Measurements from ENCODE around the gene DYDC2. TPM values are rescaled to one million over a fixed set of nuclear protein-coding genes. Genes with fewer than 3 reads are reported as not detected.
"Not testable (repeated sequence)": the region's sequence is repeated elsewhere in the genome, so short reads cannot be mapped to it uniquely, and the experiment has no call there.

The DYDC2 gene
- total RNA-seq, 1 donor from 2014 or later = 5.8 TPM

- Histone ChIP-seq H3K9ac (no peak overlapping the region), H2AFZ (replicated peaks) (no peak overlapping the region), H3K4me2 (peak overlapping the region; percentile 68), H3K27ac (no peak overlapping the region), H3K36me3 (no peaks in the 10 kb centered on the region), H3K4me1 (peaks cover 67% of the 10 kb centered on the region), H3K9me3 (ENCODE audit: low read depth) (no peaks in the 10 kb centered on the region), H3K4me3 (no peak overlapping the region), H3K27me3 (no peaks in the 10 kb centered on the region), H3F3A (ENCODE audit: low read depth) (peaks cover 13% of the 10 kb centered on the region), H4K20me1 (ENCODE audit: low read depth) (peaks cover 100% of the 10 kb centered on the region), H3K79me2 (ENCODE audit: low read depth) (peaks cover 98% of the 10 kb centered on the region)
- Mint-ChIP-seq H3K9me3 (no peaks in the 10 kb centered on the region), H3K4me1 (peaks cover 66% of the 10 kb centered on the region), H3K36me3 (peaks cover 29% of the 10 kb centered on the region), H3K4me3 (peak overlapping the region; percentile 14), H3K27me3 (ENCODE audit: insufficient read depth, low read depth) (no peaks in the 10 kb centered on the region), H3K27ac (peak overlapping the region; percentile 57)
- TF ChIP-seq CTCF (IDR thresholded peaks at IDR 0.05) = no peak
- no peak for TF ChIP-seq EZH2phosphoT487 (IDR thresholded peaks at IDR 0.05)
- no peak for TF ChIP-seq EZH2 (IDR thresholded peaks at IDR 0.05)
- DNase-seq (ENCODE audit: low spot score) = no peak
Observed at GRCh38 chr10:80415734-80416478, 59.3 kb downstream of the DYDC2 start.

- H3K4me1 ChIP-seq = peaks cover 63% of the 10 kb centered on the region
- H3K4me2 ChIP-seq = peak overlapping the region; percentile 68
- H3K4me3 Mint-ChIP-seq = peak overlapping the region; percentile 14
- TF ChIP-seq CTCF (IDR thresholded peaks at IDR 0.05) = no peak
- TF ChIP-seq EZH2 (IDR thresholded peaks at IDR 0.05) = no peak
- no peaks in the 10 kb centered on the region for H3K27me3 Mint-ChIP-seq (ENCODE audit: insufficient read depth, low read depth)
- H3F3A ChIP-seq (ENCODE audit: low read depth) = peaks cover 13% of the 10 kb centered on the region
- H3K9ac ChIP-seq = no peak overlapping the region
- peaks cover 64% of the 10 kb centered on the region for H3K4me1 Mint-ChIP-seq
- peak overlapping the region; percentile 57 for H3K27ac Mint-ChIP-seq
- H3K9me3 ChIP-seq (ENCODE audit: low read depth) = no peaks in the 10 kb centered on the region
- DNase-seq (ENCODE audit: low spot score) = peak; percentile 56
- peaks cover 100% of the 10 kb centered on the region for H4K20me1 ChIP-seq (ENCODE audit: low read depth)
- no peaks in the 10 kb centered on the region for H3K27me3 ChIP-seq
- no peak overlapping the region for H3K27ac ChIP-seq
- H3K79me2 ChIP-seq (ENCODE audit: low read depth) = peaks cover 92% of the 10 kb centered on the region
- H3K36me3 Mint-ChIP-seq = peaks cover 27% of the 10 kb centered on the region
- H2AFZ ChIP-seq (replicated peaks) = no peak overlapping the region
- peak overlapping the region; percentile 5 for H3K4me3 ChIP-seq
- H3K36me3 ChIP-seq = peaks cover 3% of the 10 kb centered on the region
- no peaks in the 10 kb centered on the region for H3K9me3 Mint-ChIP-seq
Observed at GRCh38 chr10:80416479-80417098, 60.0 kb downstream of the DYDC2 start.

- Mint-ChIP-seq H3K4me1 (peaks cover 61% of the 10 kb centered on the region), H3K36me3 (peaks cover 25% of the 10 kb centered on the region), H3K27ac (peak overlapping the region; percentile 18)
- H2AFZ ChIP-seq (replicated peaks); H3K4me3 Mint-ChIP-seq; DNase-seq (ENCODE audit: low spot score); H3K36me3 ChIP-seq; H3K27me3 Mint-ChIP-seq (ENCODE audit: insufficient read depth, low read depth); H3K27ac ChIP-seq; H3K9ac ChIP-seq; H3K27me3 ChIP-seq; H3K9me3 ChIP-seq (ENCODE audit: low read depth); H3K9me3 Mint-ChIP-seq: not testable (repeated sequence)
- Histone ChIP-seq H4K20me1 (ENCODE audit: low read depth) (peaks cover 100% of the 10 kb centered on the region), H3K4me3 (peak overlapping the region; percentile 5), H3K4me1 (peaks cover 56% of the 10 kb centered on the region), H3K79me2 (ENCODE audit: low read depth) (peaks cover 86% of the 10 kb centered on the region), H3K4me2 (peak overlapping the region; percentile 68), H3F3A (ENCODE audit: low read depth) (peaks cover 13% of the 10 kb centered on the region)
Observed at GRCh38 chr10:80417256-80417655, 60.7 kb downstream of the DYDC2 start.

Other genes starting within 250 kb of the DYDC2 start
- gene PLAC9, start 224.1 kb upstream of the DYDC2 start, total RNA-seq (ENCODE audit: low replicate concordance) = not detected in 2 replicates
- 2.7 and 7.3 TPM in 2 replicates for gene ANXA11, start 151.2 kb upstream of the DYDC2 start, total RNA-seq (ENCODE audit: low replicate concordance)
- 0.19 TPM in 1 of 2 replicates, not detected in the other for gene MAT1A, start 67.1 kb upstream of the DYDC2 start, total RNA-seq (ENCODE audit: low replicate concordance)
- gene DYDC1, start within 50 bp of the DYDC2 start, total RNA-seq (ENCODE audit: low replicate concordance) = not detected in 2 replicates
- gene PRXL2A, start 51.8 kb downstream of the DYDC2 start, total RNA-seq (ENCODE audit: low replicate concordance) = 81.4 and 107 TPM in 2 replicates
- gene TSPAN14, start 97.5 kb downstream of the DYDC2 start, total RNA-seq (ENCODE audit: low replicate concordance) = 32.7 and 68.9 TPM in 2 replicates
- 0.06 and 0.11 TPM in 2 replicates for gene SH2D4B, start 181.1 kb downstream of the DYDC2 start, total RNA-seq (ENCODE audit: low replicate concordance)

All from neural progenitor cell (in vitro differentiated cells).